ENCODE data around the gene B4GALNT4. TPM values are rescaled to one million over a fixed set of nuclear protein-coding genes. Genes with fewer than 3 reads are reported as not detected.

B4GALNT4 gene
- total RNA-seq, 1 donor from 2014 or later = 0.50 TPM

DNA sequence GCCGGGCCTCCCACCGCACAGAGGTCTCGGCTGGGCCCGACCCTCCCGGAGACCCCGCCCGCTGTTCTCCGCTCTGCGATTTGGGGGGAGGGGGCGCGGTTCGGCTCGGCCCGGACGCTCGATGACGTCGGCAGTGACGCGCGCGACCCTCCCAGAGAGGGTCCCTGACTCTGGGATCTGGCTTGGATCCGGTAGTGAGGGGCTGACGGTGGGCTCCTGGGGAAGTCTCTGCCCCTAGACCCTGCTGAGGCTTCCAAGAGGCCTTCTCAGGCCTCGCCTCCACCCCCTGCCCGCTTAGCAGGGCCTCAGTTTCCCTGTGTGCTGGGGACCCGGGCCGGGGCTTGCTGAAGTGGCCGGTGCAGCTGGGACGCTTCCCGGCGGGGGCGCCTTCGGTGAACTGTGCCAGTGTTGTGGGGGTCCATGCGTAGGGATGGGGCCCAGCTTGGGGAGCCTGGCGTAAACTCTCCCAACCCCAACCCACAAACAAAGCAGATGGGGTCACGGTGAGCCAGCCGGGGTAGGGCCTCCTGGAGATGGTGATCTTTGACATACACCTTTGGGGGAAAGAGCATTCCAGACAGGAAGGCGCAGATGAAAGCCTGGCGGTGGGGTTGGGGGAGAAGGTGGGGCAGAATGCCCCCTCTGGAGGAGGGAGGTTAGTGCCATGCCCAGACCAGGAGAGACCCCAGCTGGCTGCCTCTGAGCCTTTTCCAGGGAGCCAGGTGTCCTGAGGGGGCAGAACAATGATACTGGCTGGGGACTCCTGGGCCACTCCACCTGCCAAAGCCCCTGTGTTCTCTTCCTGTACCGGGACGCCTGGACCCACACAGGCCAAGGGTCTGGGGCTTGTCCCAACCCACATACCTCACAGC, 1.0 kb downstream of the B4GALNT4 start:
- ATAC-seq (no peak), DNase-seq (peak; percentile 24)
- intact Hi-C loops (cut with micrococcal nuclease) = no loop called here

DNA sequence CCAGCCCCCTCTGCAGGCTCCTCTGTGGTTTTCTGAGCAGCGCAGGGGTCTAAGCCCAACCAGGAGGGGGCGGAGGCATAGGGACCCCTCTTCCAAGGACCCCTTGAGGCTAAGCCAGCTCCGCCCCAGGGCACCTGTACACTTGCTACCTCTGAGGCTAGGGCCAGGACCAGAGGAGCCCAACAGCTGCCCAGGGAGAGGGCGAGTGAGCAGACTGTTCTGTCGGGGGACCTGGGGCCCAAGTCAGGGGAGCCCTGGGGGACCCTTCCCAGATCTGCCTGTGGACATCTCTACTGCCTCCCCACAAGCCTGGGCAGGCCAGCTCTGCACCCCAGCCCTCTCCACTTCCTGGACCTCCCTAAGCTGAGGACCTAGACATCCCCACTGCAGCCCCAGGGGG, 1.8 kb downstream of the B4GALNT4 start:
- ATAC-seq (no peak), DNase-seq (peak; percentile 23)
- intact Hi-C loops (cut with micrococcal nuclease) = no loop called here

DNA sequence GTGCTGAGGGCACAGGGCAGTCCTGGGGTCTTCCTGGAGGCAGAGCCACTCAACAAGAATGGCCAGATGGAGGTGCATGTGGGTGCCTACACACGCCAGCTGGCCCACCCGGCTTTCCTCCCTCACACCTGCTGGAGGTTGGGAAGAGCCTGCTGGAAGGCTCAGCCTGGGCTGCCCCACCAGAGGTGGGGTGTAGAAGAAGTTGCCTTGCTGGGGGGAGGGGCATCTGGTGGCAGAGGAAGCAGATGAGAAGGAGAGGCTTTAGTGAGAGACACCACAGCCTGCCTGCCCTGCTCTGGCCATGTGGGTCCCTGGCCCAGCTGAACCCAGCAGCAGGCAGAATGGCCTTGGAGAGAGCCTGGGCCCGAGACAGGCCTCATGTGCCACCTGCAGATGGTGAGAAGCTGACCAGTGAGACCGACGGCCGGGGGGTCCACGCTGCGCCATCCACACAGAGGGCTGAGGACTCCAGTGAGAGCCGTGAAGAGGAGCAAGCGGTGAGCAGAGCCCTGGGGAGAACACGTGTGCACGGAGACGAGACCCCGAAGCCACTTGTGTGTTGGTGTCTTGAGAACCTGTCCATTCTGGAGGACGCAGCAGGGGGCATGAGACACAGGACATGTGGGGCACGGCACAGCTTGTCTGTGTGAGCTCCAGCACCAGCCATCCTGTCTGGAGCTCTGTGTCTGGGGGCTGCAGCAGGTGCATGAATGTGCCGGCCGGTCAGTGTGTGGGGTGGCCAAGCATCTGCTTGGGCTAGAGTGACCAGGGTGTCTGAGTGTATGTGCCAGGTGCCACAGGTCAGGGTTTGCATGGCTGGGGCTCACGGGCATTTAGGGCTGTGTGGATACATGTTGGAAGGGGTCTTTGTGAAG, 2.7 kb downstream of the B4GALNT4 start:
- intact Hi-C loops (cut with micrococcal nuclease) = no loop called here
- DNase-seq (no peak), ATAC-seq (no peak)

DNA sequence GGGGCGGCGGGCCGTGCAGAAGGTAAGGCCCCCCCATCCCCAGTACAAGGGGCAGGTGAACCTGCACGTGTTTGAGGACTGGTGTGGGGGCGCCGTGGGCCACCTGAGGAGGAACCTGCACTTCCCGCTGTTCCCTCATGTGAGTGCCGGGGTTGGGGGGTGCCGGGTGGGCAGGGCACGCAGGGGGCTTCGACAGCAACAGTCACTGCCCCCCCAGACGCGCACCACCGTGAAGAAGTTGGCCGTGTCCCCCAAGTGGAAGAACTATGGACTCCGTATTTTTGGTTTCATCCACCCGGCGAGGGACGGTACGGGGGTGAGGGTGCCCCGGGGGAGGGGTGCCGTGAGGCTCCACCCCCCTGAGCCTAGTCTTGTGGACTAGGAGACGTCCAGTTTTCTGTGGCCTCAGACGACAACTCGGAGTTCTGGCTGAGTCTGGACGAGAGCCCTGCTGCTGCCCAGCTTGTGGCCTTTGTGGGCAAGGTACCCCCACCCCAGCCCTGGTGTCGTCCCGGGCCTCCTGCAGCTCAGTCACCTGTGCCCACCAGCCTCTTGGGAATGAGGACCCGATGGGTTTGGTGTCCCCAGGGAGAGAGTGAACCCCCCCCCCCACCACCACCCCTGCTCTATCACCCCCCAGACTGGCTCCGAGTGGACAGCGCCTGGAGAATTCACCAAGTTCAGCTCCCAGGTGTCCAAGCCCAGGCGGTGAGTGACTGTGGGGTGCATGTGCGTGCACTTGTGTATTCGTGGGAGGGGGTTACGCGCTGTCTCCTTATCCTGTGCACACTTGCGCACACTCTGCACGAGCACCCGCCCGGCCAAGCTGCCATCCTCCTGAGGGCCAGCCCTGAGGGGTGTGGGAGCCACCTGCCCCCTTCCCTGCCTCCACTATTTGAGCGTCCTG, 3.8 kb downstream of the B4GALNT4 start:
- DNase-seq = no peak

DNA sequence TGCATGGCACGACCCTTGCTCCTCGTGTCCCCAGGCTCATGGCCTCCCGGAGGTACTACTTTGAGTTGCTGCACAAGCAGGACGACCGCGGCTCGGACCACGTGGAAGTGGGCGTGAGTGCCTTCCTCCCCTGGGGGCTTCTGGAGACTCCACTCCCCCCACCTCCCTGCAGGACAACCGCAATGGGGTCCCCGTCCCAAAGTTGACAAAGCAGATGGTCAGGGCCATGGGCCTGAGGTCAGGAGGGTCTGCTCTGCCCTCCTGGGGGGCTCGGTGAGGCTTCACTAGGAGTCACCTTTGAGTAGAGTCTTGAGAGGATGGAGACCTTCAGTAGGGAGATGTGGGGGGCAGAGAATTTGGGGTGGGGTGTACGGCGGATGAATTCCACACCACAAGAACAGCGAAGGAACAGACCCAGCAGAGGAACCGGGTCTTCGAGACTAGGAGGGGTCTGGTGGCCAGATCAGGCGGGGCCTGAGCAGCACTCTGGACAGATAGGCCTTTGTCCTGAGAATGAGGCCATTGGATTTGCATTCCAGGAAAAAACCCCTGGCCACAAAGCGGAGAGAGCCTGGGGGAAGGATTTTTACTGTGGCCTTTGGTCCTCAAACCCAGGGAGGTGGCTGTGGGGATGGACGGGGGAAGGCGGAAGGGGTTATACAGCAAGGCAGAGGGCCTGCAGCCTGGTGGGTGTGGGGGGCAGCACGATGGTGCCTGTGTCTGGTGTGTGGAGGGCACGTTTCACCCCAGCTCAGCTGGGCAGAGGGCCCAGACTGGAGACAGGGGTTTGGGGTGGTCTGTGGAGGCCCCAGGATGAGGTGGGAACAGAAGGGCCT, 4.6 kb downstream of the B4GALNT4 start:
- DNase-seq (no peak), ATAC-seq (no peak)
- intact Hi-C loops (cut with micrococcal nuclease) = no loop called here

More for the DNA sequence above, 3.8 kb downstream of the B4GALNT4 start:
- no peak for ATAC-seq
- intact Hi-C loops (cut with micrococcal nuclease) = no loop called here

DNA sequence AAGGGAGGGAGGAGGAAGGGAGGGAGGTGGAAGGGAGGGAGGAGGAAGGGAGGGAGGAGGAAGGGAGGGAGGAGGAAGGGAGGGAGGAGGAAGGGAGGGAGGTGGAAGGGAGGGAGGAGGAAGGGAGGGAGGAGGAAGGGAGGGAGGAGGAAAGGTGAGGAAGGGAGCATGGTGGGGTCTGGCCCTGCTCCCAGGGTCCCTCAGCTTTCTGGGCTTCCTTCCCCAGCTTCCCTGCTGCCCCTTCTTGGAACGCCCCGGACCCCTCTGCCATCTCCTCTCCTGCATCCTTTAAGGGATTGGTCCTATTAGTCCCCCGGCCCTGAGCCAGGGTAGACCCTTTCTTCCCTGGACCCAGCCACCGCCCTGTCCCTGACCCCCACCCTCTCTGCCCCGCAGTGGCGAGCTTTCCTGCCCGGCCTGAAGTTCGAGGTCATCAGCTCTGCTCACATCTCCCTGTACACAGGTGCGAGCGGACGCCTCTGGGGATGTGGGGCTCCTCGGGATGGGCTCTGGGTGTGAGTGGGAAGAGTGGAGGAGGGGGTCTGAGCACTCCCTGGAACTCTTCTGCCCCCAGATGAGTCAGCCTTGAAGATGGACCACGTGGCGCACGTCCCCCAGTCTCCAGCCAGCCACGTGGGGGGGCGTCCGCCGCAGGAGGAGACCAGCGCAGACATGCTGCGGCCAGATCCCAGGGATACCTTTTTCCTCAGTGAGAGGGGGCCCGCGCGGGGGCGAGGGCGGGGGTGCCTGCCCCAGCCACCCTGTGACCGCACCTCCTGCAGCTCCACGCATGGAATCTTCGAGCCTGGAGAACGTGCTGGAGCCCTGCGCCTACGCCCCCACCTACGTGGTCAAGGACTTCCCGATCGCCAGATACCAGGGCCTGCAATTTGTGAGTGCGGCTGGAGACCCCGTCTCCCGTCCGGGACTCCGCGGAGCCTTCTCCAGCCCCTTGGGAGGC, 6.0 kb downstream of the B4GALNT4 start:
- intact Hi-C loops (cut with micrococcal nuclease) = no loop called here
- ATAC-seq = no peak
- no peak for DNase-seq

DNA sequence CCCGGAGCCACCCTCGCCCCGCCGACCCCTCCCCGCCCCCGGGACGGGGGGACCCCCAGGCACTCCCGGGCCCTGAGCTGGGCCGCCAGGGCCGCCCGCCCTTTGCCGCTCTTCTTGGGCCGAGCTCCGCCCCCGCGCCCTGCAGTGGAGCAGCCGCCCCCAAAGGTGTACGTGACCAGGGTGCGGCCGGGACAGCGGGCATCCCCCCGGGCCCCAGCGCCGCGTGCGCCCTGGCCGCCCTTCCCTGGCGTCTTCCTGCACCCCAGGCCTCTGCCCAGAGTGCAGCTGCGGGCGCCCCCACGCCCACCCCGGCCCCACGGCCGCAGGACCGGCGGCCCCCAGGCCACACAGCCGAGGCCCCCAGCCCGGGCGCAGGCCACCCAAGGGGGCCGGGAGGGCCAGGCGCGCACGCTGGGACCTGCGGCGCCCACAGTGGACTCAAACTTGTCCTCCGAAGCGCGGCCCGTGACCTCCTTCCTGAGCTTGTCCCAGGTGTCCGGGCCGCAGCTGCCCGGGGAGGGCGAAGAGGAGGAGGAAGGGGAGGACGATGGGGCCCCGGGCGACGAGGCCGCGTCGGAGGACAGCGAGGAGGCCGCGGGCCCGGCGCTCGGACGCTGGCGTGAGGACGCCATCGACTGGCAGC, 7.4 kb downstream of the B4GALNT4 start:
- peak; percentile 22 for DNase-seq
- no peak for ATAC-seq
- intact Hi-C loops (cut with micrococcal nuclease) = no loop called here

DNA sequence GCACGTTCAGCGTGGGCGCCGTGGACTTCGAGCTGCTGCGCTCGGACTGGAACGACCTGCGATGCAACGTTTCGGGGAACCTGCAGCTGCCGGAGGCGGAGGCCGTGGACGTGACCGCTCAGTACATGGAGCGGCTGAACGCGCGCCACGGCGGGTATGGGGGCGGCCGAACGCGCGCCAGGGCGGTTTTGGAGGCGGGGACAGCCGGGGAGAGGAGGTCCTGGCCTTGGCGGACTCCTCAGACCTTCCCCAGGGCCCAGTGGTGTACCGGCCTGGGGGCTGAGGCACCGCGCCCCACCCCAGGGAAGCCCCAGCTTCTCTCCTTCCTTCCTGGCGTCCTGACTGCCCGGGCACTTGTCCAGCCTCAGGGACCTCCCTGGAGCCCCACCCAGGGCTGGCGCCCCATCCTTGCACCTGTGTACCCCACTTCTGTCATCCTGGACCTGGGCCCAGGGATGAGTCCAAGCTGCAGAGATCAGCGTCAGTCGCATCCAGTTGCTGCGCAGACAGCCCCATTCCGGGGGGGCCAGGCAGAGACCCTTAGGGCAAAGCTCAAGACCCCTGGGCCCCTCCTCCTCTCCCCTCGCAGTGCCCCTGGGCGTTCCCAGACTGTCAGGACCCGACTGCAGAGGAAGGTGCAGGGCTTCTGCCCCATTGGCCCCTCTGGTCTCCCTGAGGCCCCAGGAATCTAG, 8.0 kb downstream of the B4GALNT4 start:
- ATAC-seq (no peak), DNase-seq (peak; percentile 27)
- intact Hi-C loops (cut with micrococcal nuclease) = no loop called here

DNA sequence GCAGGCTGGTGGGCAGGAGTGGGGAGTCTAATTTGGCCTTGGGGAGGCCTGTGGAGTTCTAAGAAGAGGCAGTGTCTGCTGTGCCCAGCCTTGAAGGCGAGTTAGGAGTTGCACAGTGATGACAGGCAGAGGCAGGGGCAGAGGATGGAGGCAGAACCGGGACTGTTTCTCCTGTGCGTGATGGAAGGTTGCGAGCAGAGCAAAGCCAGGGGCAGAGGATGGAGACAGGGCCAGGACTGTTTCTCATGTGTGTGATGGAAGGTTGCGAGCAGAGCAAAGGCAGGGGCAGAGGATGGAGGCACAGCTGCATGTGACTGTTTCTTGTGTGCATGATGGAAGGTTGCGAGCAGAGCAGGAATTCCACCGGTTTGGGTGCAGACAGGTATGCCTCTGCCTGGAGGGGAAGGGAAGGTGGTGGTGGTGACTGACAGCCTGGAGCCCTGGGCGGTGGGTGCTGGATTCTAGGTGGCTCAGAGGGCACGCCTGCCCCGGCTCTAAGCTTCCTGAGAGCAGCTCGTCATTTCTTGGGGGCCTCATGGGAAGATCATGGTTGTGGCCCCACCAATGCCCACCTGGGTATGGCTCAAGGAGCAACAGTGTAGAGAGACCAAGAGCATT, 8.7 kb downstream of the B4GALNT4 start:
- ATAC-seq = no peak
- no peak for DNase-seq
- intact Hi-C loops (cut with micrococcal nuclease) = no loop called here

DNA sequence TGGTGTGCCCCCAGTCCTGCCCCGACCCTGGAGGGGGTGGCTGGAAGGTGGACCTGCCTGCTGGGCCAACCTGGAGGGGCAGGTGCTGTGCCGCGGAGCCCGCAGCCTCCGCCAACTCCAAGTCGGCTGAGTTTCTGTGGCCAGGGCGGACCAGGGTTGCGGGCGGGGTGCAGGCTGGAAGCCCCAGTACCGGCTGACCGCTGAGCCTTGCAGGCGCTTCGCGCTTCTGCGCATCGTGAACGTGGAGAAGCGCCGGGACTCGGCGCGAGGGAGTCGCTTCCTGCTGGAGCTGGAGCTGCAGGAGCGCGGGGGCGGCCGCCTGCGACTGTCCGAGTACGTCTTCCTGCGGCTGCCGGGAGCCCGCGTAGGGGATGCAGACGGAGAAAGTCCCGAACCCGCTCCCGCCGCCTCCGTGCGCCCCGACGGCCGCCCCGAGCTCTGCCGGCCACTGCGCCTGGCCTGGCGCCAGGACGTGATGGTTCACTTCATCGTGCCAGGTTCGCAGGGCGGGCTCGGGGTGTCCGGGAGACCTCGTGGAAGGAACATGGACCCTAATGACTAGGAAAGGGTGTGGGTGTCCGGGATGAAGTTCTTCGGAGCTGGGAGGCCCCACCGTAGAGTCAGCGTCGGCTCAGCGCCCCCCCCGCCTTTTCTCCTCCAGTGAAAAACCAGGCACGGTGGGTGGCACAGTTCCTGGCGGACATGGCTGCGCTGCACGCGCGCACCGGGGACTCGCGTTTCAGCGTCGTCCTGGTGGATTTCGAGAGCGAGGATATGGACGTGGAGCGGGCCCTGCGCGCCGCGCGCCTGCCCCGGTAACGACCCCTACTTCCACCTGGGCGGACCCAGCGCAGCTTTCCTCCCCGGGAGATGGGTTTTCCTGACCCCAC, 10.2 kb downstream of the B4GALNT4 start:
- DNase-seq = peak; percentile 33
- intact Hi-C loops (cut with micrococcal nuclease) = no loop called here
- no peak for ATAC-seq

DNA sequence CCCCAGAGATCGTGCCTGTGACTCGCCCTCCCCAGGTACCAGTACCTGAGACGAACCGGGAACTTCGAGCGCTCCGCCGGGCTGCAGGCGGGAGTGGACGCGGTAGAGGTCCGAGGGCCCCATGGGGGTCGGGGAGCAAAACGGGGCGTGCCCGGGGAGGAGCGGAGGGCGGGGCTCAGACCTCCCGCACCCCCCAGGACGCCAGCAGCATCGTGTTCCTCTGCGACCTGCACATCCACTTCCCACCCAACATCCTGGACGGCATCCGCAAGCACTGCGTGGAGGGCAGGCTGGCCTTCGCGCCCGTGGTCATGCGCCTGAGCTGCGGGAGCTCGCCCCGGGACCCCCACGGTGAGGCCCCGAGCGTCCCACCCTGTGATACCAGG, 10.8 kb downstream of the B4GALNT4 start:
- intact Hi-C loops (cut with micrococcal nuclease) = no loop called here
- DNase-seq = peak; percentile 22
- no peak for ATAC-seq

DNA sequence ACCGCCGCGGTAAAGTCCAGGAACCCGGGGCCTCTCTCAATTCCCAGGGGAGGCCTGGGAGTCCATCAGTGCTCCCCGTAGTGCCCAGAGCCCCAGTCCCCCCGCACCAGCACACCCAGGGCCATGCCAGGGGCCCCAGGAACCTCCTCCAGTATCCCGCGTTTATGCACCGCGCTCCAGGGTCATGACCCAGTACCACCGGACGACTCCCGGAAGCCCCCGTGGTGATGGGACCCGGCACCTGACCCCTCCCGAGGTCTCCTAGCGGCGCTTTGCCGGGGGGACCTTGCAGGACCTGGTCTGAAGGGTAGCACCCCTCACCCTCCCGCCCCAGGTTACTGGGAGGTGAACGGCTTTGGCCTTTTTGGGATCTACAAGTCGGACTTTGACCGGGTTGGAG, 11.2 kb downstream of the B4GALNT4 start:
- DNase-seq (peak; percentile 23), ATAC-seq (no peak)
- intact Hi-C loops (cut with micrococcal nuclease) = no loop called here

DNA sequence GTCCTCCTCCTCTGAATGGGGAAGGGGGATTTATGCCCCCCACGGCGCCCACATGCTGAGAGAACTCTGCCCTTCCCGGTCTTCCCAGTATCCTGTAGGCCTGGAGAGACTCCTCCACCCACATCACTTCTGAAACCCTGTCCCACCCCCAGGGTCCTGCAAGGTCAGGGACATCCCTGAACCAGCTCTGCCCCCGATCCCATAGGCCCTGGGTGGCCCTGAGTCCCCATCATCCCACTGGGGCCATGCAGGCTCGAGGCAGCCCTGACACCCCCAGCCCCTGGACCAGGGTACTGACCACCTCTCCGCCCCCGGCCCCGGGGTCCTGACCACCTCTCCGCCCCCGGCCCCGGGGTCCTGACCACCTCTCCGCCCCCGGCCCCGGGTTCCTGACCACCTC, 11.7 kb downstream of the B4GALNT4 start:
- intact Hi-C loops (cut with micrococcal nuclease) = no loop called here
- ATAC-seq (no peak), DNase-seq (peak; percentile 20)

DNA sequence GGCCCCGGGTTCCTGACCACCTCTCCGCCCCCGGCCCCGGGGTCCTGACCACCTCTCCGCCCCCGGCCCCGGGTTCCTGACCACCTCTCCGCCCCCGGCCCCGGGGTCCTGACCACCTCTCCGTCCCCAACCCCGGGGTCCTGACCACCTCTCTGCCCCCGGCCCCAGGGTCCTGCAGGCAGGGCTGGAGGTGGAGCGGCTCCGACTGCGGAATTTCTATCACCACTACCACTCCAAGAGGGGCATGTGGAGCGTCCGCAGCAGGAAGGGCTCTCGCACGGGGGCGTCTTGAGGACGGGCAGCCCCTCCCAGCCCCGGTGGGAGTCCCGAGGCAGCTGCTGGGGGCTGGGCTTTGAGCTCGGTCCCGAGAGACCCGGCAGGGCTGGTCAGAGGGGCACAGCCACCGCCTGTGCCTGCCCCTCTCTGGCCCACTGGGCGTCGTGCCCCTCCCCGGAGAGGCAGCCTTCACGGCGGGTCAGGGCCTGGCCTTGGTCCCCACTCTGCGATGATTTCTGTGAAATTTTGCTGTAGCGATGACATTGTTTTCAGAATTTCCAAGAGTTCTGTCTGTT, 12.3 kb downstream of the B4GALNT4 start:
- peak; percentile 17 for DNase-seq
- intact Hi-C loops (cut with micrococcal nuclease) = no loop called here
- no peak for ATAC-seq
